Stimulated activated naive B cell treated with anti-CD40 and anti-IgM and Interleukin-4, amounts not matched to agents 10 μg/mL and 1 μg/mL and 100 μg/mL, for 72 hours (primary cell): ENCODE data around the gene PRR13.

Experiments used
- ATAC-seq, 2 donors: fragments of 150-1000 bp; cut with Tn5 transposase; replicated peaks; 2 replicates each; pipeline ENCODE4 v1.10.0; 2021; ENCODE audit warnings: moderate library complexity in 1 of 2
- DNase-seq: peaks from one replicate; pipeline ENCODE4 v3.0.0; 2021
- H3K27ac Mint-ChIP-seq: one replicate; pipeline ENCODE4 v1.8.0; 2022; ENCODE audit warnings: mild to moderate bottlenecking, mixed read lengths
- H3K27me3 Mint-ChIP-seq, 2 donors: one replicate each; pipeline ENCODE4 v1.8.0; 2022; ENCODE audit warnings: mixed read lengths in 2 of 2
- H3K36me3 Mint-ChIP-seq, 2 donors: one replicate each; pipeline ENCODE4 v1.8.0; 2022; ENCODE audit warnings: mixed read lengths in 2 of 2, mild to moderate bottlenecking in 1 of 2
- H3K4me1 Mint-ChIP-seq, 2 donors: one replicate each; pipeline ENCODE4 v1.8.0; 2022; ENCODE audit warnings: mixed read lengths in 2 of 2, mild to moderate bottlenecking in 1 of 2
- H3K4me3 Mint-ChIP-seq, 2 donors: one replicate each; pipeline ENCODE4 v1.8.0; 2022; ENCODE audit warnings: mild to moderate bottlenecking in 2 of 2, mixed read lengths in 2 of 2, moderate library complexity in 1 of 2
- H3K9me3 Mint-ChIP-seq, 2 donors: one replicate each; pipeline ENCODE4 v1.8.0; 2022; ENCODE audit warnings: mixed read lengths in 2 of 2, mild to moderate bottlenecking in 1 of 2

PRR13 gene

DNA sequence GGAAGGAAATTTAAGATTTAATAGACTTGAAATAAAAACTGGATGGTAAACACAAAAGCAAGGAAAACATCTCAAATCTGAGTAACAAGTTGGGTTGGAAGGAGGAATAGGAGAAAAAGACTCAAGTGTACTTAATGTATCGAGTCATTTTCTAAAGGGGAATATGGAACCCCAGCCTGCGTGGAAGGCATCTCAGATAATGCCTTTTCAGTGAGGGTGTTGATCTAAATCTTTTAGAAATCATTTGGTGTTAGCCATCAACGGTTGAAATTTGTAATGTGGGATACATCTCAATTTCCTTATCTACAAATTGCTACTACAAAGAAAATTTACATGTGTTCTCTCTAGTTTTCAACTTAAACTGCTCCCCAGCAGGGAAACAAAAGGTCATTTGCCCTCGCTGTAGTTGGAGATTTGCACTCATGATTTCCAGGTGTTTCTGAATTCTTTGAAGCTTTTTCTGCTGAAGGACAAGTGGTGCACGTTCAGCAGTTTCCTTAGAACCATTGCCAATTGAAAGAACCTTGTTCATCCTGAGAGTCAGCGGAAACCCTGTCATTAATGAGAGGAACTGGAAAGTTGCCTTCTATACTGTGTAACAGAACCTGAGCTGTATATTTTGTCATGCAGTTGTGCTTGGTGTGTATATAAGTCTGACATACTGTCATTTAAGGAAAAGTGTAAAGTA, 12.6 kb downstream of the PRR13 start:
- Mint-ChIP-seq H3K4me3 (peak overlapping the region; percentile 92 to 98), H3K4me1 (peaks cover 15 to 34% of the 10 kb centered on the region in 2 donors)

DNA sequence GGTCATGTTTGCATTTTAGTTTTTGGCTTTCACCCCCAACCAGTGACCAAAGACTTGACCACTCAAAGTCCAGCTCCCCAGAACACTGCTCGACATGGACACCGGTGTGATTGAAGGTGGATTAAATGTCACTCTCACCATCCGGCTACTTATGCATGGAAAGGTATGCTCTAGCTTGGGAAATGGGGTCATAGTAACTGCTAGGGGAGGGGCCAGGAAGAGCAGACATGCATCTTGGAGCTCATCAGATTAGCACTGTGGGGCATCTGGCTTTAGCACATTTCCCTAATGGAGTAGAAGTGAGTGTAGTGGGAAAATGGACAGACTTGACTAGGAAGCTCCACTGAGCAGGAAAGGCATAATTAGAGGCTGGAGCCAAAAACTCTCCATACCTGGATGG, 13.2 kb downstream of the PRR13 start:
- no peaks in the 10 kb centered on the region for H3K27me3 Mint-ChIP-seq
- DNase-seq (no peak), ATAC-seq (no peak)
- no peak overlapping the region for H3K4me3 Mint-ChIP-seq
- H3K27ac Mint-ChIP-seq, result peak overlapping the region; percentile 27
- H3K9me3 Mint-ChIP-seq, result no peaks in the 10 kb centered on the region
- H3K4me1 Mint-ChIP-seq, result peaks cover 16 to 34% of the 10 kb centered on the region in 2 donors
- peaks cover 35 to 62% of the 10 kb centered on the region in 2 donors for H3K36me3 Mint-ChIP-seq

More for the DNA sequence above, 12.6 kb downstream of the PRR13 start:
- H3K27me3 Mint-ChIP-seq, result no peaks in the 10 kb centered on the region
- H3K9me3 Mint-ChIP-seq, result no peaks in the 10 kb centered on the region
- peaks cover 33 to 59% of the 10 kb centered on the region in 2 donors for H3K36me3 Mint-ChIP-seq
- peak overlapping the region; percentile 100 for H3K27ac Mint-ChIP-seq
- ATAC-seq (no peak), DNase-seq (no peak)

DNA sequence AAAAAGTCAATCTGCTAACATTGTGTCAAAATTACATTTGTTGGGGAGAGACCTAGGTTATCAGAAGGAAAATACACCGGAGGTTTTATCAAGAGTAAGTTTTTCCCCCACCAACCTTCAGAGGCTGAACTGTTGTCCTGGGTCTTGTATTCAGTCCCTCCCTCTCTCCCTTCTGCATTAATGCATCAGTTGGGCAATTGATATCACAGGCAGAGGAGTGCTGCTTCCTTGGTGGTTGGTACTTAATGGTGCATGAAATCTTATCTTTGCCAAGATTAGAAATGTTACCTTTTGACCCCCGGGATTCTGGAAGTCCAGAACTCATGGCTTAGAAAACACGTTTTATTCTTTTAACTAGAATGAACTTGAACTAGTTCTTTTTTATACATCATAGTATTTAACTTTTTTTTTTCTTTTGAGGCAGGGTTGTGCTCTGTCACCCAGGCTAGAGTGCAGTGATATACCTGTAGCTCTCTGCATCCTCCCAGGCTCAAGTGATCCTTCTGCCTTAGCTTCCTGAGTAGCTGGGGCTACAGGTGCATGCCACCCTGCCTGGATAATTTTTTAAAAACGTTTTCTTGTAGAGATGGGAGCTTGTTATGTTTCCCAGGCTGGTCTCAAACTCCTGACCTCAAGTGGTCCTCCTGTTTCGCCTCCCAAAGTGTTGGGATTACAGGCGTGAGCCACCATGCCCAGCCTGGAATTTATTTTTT, 15.3 kb downstream of the PRR13 start:
- peak overlapping the region; percentile 9 for H3K27ac Mint-ChIP-seq
- ATAC-seq (no peak), DNase-seq (no peak)
- peaks cover 23 to 42% of the 10 kb centered on the region in 2 donors for H3K4me1 Mint-ChIP-seq
- no peaks in the 10 kb centered on the region for H3K27me3 Mint-ChIP-seq
- H3K9me3 Mint-ChIP-seq, result no peaks in the 10 kb centered on the region
- H3K4me3 Mint-ChIP-seq, result no peak overlapping the region
- H3K36me3 Mint-ChIP-seq, result peaks cover 48 to 72% of the 10 kb centered on the region in 2 donors

GRCh38 chr12:53459097-53459496, 17.6 kb downstream of the PRR13 start:
- Mint-ChIP-seq H3K4me3 (no peak overlapping the region), H3K27me3 (no peaks in the 10 kb centered on the region), H3K36me3 (peaks cover 49 to 70% of the 10 kb centered on the region in 2 donors), H3K9me3 (no peaks in the 10 kb centered on the region), H3K27ac (peak overlapping the region; percentile 51), H3K4me1 (peaks cover 19 to 33% of the 10 kb centered on the region in 2 donors)
- DNase-seq (no peak), ATAC-seq (no peak)

GRCh38 chr12:53461059-53461458, 19.5 kb downstream of the PRR13 start:
- Mint-ChIP-seq H3K4me3 (no peak overlapping the region), H3K27me3 (no peaks in the 10 kb centered on the region), H3K36me3 (peaks cover 47 to 64% of the 10 kb centered on the region in 2 donors), H3K27ac (peak overlapping the region; percentile 62), H3K9me3 (no peaks in the 10 kb centered on the region), H3K4me1 (peaks cover 23 to 29% of the 10 kb centered on the region in 2 donors)
- ATAC-seq (no peak), DNase-seq (no peak)

DNA sequence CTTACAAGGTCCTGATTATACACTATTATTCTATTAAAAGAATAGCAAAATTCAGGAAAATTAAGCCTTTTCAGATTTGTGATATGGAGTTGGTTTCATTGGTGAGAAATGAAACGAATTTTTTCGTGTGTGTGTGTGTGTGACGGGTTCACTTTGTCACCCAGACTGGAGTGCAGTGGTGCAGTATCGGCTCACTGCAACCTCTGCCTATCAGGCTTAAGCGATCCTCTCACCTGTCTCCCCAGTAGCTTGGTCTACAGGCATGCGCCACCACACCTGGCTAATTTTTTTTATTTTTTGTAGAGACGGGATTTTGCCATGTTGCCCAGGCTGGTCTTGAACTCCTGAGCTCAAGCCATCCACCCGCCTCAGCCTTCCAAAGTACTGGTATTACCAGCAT, 20.1 kb downstream of the PRR13 start:
- Mint-ChIP-seq H3K4me3 (no peak overlapping the region), H3K27me3 (no peaks in the 10 kb centered on the region), H3K9me3 (no peaks in the 10 kb centered on the region), H3K27ac (no peak overlapping the region), H3K36me3 (peaks cover 50 to 66% of the 10 kb centered on the region in 2 donors), H3K4me1 (peaks cover 23 to 29% of the 10 kb centered on the region in 2 donors)
- ATAC-seq (no peak), DNase-seq (no peak)

DNA sequence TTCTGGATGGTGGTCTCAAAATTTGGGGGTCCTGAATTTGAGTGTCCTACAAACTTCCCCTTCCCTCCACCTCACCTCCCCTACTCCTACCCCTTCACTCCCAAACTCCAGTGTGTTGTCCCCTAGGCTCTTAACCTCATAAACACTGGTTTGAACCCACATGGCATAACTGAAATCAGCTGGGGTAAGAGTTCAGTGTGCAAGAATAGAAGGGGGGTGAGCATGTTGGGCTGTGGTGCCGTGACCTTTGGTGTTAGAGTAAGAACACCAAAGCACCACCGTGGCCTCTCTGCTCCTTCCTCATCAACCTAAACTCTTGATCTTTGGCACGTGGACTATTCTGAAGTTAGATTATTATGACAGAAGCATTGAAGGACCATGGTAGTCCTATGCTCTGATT, 21.4 kb downstream of the PRR13 start:
- H3K27me3 Mint-ChIP-seq, result no peaks in the 10 kb centered on the region
- no peak for ATAC-seq
- H3K4me3 Mint-ChIP-seq, result no peak overlapping the region
- H3K9me3 Mint-ChIP-seq, result no peaks in the 10 kb centered on the region
- DNase-seq, result no peak
- H3K4me1 Mint-ChIP-seq, result peaks cover 23 to 29% of the 10 kb centered on the region in 2 donors
- H3K27ac Mint-ChIP-seq, result no peak overlapping the region
- peaks cover 57 to 77% of the 10 kb centered on the region in 2 donors for H3K36me3 Mint-ChIP-seq

- Mint-ChIP-seq H3K4me3 (no peak overlapping the region), H3K36me3 (peaks cover 56 to 77% of the 10 kb centered on the region in 2 donors), H3K27me3 (no peaks in the 10 kb centered on the region), H3K27ac (no peak overlapping the region), H3K4me1 (peaks cover 23 to 29% of the 10 kb centered on the region in 2 donors), H3K9me3 (no peaks in the 10 kb centered on the region)
- no peak for ATAC-seq
- DNase-seq, result no peak
Observed at GRCh38 chr12:53463802-53464560, 22.4 kb downstream of the PRR13 start.

DNA sequence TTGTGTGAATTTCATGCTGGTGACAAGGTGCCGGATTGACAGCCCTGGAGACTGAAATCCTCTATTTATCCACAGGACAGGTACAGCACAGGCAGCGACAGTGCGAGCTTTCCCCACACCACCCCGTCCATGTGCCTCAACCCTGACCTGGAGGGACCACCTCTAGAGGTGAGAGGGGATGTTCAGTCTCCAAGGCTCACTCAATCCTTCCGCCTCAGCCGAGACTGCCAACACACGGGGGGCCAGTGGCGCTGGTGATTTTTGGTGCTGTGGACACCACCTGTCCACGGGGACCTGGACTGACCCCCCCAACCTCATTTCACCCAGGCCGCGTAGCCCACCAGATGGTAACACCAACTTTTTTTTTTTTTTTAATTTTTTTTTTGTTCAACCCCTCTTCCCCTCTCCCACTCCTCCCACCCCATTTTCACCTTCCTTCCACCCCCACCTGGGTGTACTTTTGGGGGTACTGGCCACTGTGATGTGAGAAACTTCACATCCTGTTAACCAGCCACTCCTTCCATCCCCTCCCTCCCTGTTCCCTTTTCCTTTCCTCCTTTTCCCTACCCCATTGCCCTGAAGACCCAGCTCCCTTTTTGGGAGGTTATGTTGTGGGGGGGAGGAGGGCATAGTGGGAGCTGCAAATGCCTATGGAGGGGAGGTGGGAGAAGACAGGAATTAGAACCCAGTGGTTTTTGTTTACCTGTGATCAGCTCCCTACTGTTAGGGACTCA, 23.3 kb downstream of the PRR13 start:
- ATAC-seq (no peak), DNase-seq (no peak)
- Mint-ChIP-seq H3K4me1 (peaks cover 21 to 29% of the 10 kb centered on the region in 2 donors), H3K9me3 (no peaks in the 10 kb centered on the region), H3K4me3 (no peak overlapping the region), H3K27me3 (no peaks in the 10 kb centered on the region), H3K27ac (peak overlapping the region; percentile 20), H3K36me3 (peaks cover 51 to 71% of the 10 kb centered on the region in 2 donors)

DNA sequence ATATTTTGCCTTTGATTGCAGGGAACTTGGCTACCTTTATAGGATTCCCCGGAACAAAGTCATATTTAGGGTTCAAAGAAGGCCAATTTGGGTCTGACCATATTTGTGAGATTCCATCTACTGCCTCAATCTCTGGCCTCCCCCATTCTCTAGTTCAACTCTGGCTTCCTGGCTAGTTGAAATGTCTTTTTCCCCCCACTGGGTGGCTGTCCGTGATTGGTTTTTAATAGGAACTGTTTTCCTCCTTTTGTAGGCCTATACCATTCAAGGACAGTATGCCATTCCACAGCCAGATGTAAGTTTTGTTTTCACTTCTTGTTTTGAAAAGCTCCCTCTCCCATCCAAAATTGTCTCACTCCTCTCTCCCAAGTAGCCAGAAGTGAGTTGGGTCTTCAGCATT, 24.1 kb downstream of the PRR13 start:
- H3K4me3 Mint-ChIP-seq, result no peak overlapping the region
- no peaks in the 10 kb centered on the region for H3K27me3 Mint-ChIP-seq
- no peak overlapping the region for H3K27ac Mint-ChIP-seq
- DNase-seq (no peak), ATAC-seq (no peak)
- no peaks in the 10 kb centered on the region for H3K9me3 Mint-ChIP-seq
- H3K36me3 Mint-ChIP-seq, result peaks cover 47 to 66% of the 10 kb centered on the region in 2 donors
- H3K4me1 Mint-ChIP-seq, result peaks cover 16 to 23% of the 10 kb centered on the region in 2 donors

- Mint-ChIP-seq H3K27me3 (no peaks in the 10 kb centered on the region), H3K4me3 (no peak overlapping the region), H3K27ac (peak overlapping the region; percentile 48), H3K4me1 (peaks cover 11 to 22% of the 10 kb centered on the region in 2 donors), H3K36me3 (peaks cover 48 to 65% of the 10 kb centered on the region in 2 donors), H3K9me3 (no peaks in the 10 kb centered on the region)
- DNase-seq (no peak), ATAC-seq (no peak)
Observed at GRCh38 chr12:53466640-53467039, 25.1 kb downstream of the PRR13 start.

DNA sequence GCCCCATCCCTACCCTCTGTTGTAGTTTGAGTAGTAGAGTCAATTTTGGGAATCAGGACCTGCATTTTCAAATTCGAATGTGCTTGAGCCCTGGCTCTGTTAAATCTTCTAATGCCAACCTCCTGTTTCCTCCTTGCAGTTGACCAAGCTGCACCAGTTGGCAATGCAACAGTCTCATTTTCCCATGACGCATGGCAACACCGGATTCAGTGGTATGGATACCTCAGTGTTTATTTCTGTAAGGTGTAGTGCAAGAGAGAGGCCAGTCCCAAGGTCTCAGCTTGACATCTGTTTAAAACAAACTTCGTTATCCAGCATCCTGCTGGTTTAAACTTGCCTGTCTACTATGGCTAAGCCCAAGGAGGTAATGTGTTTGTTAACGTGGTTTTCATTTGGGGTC, 25.5 kb downstream of the PRR13 start:
- DNase-seq, result no peak
- no peak for ATAC-seq
- H3K27me3 Mint-ChIP-seq, result no peaks in the 10 kb centered on the region
- H3K27ac Mint-ChIP-seq, result peak overlapping the region; percentile 14
- no peaks in the 10 kb centered on the region for H3K9me3 Mint-ChIP-seq
- H3K4me1 Mint-ChIP-seq, result peaks cover 13 to 26% of the 10 kb centered on the region in 2 donors
- no peak overlapping the region for H3K4me3 Mint-ChIP-seq
- H3K36me3 Mint-ChIP-seq, result peaks cover 52 to 70% of the 10 kb centered on the region in 2 donors

DNA sequence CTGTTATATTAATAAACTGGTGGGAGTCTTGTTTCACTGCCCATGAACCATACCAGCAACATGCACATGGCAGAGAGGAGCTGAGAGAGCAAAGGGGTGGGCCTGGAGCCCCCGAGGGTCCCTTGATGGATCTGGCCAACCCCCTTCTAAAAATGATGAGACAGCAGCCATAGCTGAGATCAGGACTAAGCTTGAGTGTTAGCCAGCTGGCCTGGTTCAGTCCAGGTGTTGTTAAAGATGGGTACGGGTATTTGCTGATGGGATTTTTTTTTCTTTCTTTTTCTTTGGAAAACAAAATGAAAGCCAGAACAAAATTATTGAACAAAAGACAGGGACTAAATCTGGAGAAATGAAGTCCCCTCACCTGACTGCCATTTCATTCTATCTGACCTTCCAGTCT, 26.3 kb downstream of the PRR13 start:
- peaks cover 16 to 28% of the 10 kb centered on the region in 2 donors for H3K4me1 Mint-ChIP-seq
- no peaks in the 10 kb centered on the region for H3K9me3 Mint-ChIP-seq
- H3K4me3 Mint-ChIP-seq, result no peak overlapping the region
- no peak overlapping the region for H3K27ac Mint-ChIP-seq
- ATAC-seq (no peak), DNase-seq (no peak)
- peaks cover 47 to 71% of the 10 kb centered on the region in 2 donors for H3K36me3 Mint-ChIP-seq
- no peaks in the 10 kb centered on the region for H3K27me3 Mint-ChIP-seq

DNA sequence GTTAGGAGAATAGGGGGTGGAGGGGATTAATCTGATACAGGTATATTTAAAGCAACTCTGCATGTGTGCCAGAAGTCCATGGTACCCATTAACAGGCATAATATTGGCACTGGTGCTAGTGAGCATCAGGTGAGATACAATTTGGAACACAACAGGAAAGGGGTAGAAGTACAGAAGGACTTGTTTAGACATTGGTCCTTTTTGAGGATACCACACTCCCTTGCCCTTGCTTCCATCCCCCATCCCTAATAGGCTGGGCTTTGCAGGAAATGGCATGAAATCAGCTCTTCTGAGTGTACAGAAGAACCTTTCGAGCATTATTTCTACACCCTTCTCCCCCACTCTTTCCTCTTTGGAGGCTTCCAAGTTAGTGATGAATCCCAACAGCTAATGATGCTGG, 26.7 kb downstream of the PRR13 start:
- DNase-seq (no peak), ATAC-seq (no peak)
- Mint-ChIP-seq H3K9me3 (no peaks in the 10 kb centered on the region), H3K36me3 (peaks cover 47 to 67% of the 10 kb centered on the region in 2 donors), H3K27ac (no peak overlapping the region), H3K4me3 (no peak overlapping the region), H3K4me1 (peaks cover 16 to 32% of the 10 kb centered on the region in 2 donors), H3K27me3 (no peaks in the 10 kb centered on the region)
